K562 (cell line): ENCODE measurements around the gene ACER2. TPM values are rescaled to one million over a fixed set of nuclear protein-coding genes. Genes with fewer than 3 reads are reported as not detected.

Source experiments
- ATAC-seq: fragments of 200-7000 bp; cut with Tn5 transposase; 3 replicates; pipeline ENCODE4 v1.9.1; 2020; ENCODE audit warnings: moderate library complexity
- BruUV-seq: library from RNA; stranded (reverse); fragments of 400-500 nt; replicated peaks from 2 replicates; lab custom pipeline; 2021; lab: Mats Ljungman, UMichigan
- CTCF ChIA-PET: fragments of 300-600 bp; formaldehyde crosslinking; extraction: SDS; loops from one replicate; lab custom pipeline; 2021; ENCODE audit warnings: low intra/inter-chr PET ratio; lab: Yijun Ruan, JAX
- POLR2A ChIA-PET: fragments of 300-600, 350-650 bp; sonication (Branson Sonifier 250); formaldehyde crosslinking; extraction: SDS; loops from one replicate; lab custom pipeline; 2021; ENCODE audit warnings: antibody characterized with exemption, inconsistent platforms; lab: Yijun Ruan, JAX
- DNase-seq, 4 experiments: peaks; one replicate each; pipeline versions ENCODE4 v3.0.0 to v3.0.0-alpha.2; 2011 to 2018; ENCODE audit warnings: low spot score in 3 of 4, mixed read lengths in 3 of 4; ENCODE audit errors: extremely low read depth in 1 of 4
- FAIRE-seq: peaks from 2 replicates; lab custom pipeline; 2011; peaks lifted over from hg19 to GRCh38; lab: Jason Lieb, UNC
- H2AFZ ChIP-seq: 2 replicates; pipeline ENCODE4 v1.6.0; 2011; ENCODE audit warnings: low read depth, low read length, control low read depth, inconsistent platforms
- H3K27ac ChIP-seq: fragments of 200-600 bp; 3 replicates; pipeline ENCODE4 v1.8.0; 2011; ENCODE audit warnings: low read depth, mild to moderate bottlenecking, control low read depth, inconsistent platforms, low read length, moderate library complexity, mixed read lengths; ENCODE audit errors: extremely low read depth
- H3K27me3 ChIP-seq, 2 experiments: fragments of 300-600 bp in 1 of 2; 2 replicates in 1 of 2; 3 replicates in 1 of 2; pipeline versions ENCODE4 v1.6.0 to v1.8.0; 2011; ENCODE audit warnings: inconsistent platforms in 2 of 2, low read length in 2 of 2, mild to moderate bottlenecking in 1 of 2, mixed read lengths in 1 of 2, moderate library complexity in 1 of 2; ENCODE audit not compliant: control insufficient read depth in 2 of 2, insufficient read depth in 2 of 2
- H3K36me3 ChIP-seq: fragments of 300-600 bp; 3 replicates; pipeline ENCODE4 v1.8.0; 2011; ENCODE audit warnings: mild to moderate bottlenecking, low read length, inconsistent platforms; ENCODE audit not compliant: control insufficient read depth, insufficient read depth
- H3K4me1 ChIP-seq, 2 experiments: fragments of 200-600 bp in 1 of 2; replicated peaks in 1 of 2; 2 replicates in 1 of 2; 3 replicates in 1 of 2; pipeline versions ENCODE4 v1.5.1 to v1.8.0; 2011; ENCODE audit warnings: inconsistent platforms in 2 of 2, low read length in 2 of 2, mild to moderate bottlenecking in 1 of 2, mixed read lengths in 1 of 2, moderate library complexity in 1 of 2; ENCODE audit not compliant: control insufficient read depth in 2 of 2, insufficient read depth in 2 of 2
- H3K4me2 ChIP-seq: 2 replicates; pipeline ENCODE4 v1.6.1; 2011; ENCODE audit warnings: low read length, control low read depth, inconsistent platforms, mixed read lengths; ENCODE audit not compliant: insufficient read depth
- H3K4me3 ChIP-seq: fragments of 200-600 bp; sonication (generic), shearing (Covaris generic); 2 replicates; pipeline ENCODE4 v1.5.1; 2016; ENCODE audit warnings: control low read depth, inconsistent platforms
- H3K79me2 ChIP-seq: fragments of 200-600 bp; 3 replicates; pipeline ENCODE4 v1.8.0; 2011; ENCODE audit warnings: low read length, inconsistent platforms; ENCODE audit not compliant: control insufficient read depth, insufficient read depth
- H3K9ac ChIP-seq, 2 experiments: 2 replicates each; pipeline versions ENCODE4 v1.6.0 to v1.6.1; 2011; ENCODE audit warnings: low read depth in 2 of 2, low read length in 2 of 2, control low read depth in 1 of 2, inconsistent platforms in 1 of 2, mild to moderate bottlenecking in 1 of 2, mixed read lengths in 1 of 2; ENCODE audit not compliant: insufficient read depth in 1 of 2
- H3K9me1 ChIP-seq: one replicate; pipeline ENCODE4 v1.6.0; 2011; ENCODE audit warnings: inconsistent platforms, mild to moderate bottlenecking, low read length, moderate library complexity; ENCODE audit not compliant: control insufficient read depth, insufficient read depth
- H3K9me3 ChIP-seq: replicated peaks from 2 replicates; pipeline ENCODE4 v1.5.1; 2011; ENCODE audit warnings: low read depth, low read length, inconsistent platforms; ENCODE audit not compliant: control insufficient read depth, insufficient read depth
- H4K20me1 ChIP-seq: replicated peaks from 2 replicates; pipeline ENCODE4 v1.6.1; 2011; ENCODE audit warnings: low read length, inconsistent platforms, mixed read lengths; ENCODE audit not compliant: control insufficient read depth, insufficient read depth
- CCNT2 ChIP-seq: IDR thresholded peaks from 2 replicates; pipeline ENCODE4 v1.6.1; 2011; ENCODE audit warnings: borderline replicate concordance, low read depth, mild to moderate bottlenecking, moderate library complexity, mixed read lengths, low read length; ENCODE audit not compliant: insufficient read length; ENCODE audit errors: extremely low read depth
- CHD1 ChIP-seq: fragments of 200-600 bp; sonication (generic); IDR thresholded peaks from one replicate; pipeline ENCODE4 v1.6.1; 2012; ENCODE audit warnings: mild to moderate bottlenecking, moderate library complexity, low read length, inconsistent platforms
- EP300 ChIP-seq: IDR thresholded peaks from 2 replicates; pipeline ENCODE4 v1.6.1; 2012; ENCODE audit warnings: low read length, improper control_type of control experiment
- FOXJ3 ChIP-seq: sonication (generic); formaldehyde crosslinking; IDR thresholded peaks from 2 replicates; pipeline ENCODE4 v1.4.0; 2020; ENCODE audit warnings: mild to moderate bottlenecking, missing genetic modification reagents
- IRF1 ChIP-seq: sonication (generic); formaldehyde crosslinking; IDR thresholded peaks from 2 replicates; pipeline ENCODE4 v1.8.0; 2022; ENCODE audit warnings: missing genetic modification reagents, mild to moderate bottlenecking, borderline replicate concordance
- KAT7 ChIP-seq: sonication (generic); formaldehyde crosslinking; IDR thresholded peaks from 2 replicates; pipeline ENCODE4 v1.8.0; 2022; ENCODE audit warnings: missing genetic modification reagents, mild to moderate bottlenecking, borderline replicate concordance
- MED1 ChIP-seq: sonication (generic); formaldehyde crosslinking; IDR thresholded peaks from 2 replicates; pipeline ENCODE4 v1.8.1; 2023; ENCODE audit warnings: missing genetic modification reagents, borderline replicate concordance
- NONO ChIP-seq, 2 experiments: fragments of 200-400 bp in 1 of 2; fragments of 450-650 bp in 1 of 2; formaldehyde crosslinking in 1 of 2; IDR thresholded peaks; 2 replicates each; pipeline ENCODE4 v1.6.1; 2017; ENCODE audit warnings: low read depth in 2 of 2, mild to moderate bottlenecking in 2 of 2, moderate library complexity in 2 of 2, low read length in 1 of 2
- PRPF4 ChIP-seq: fragments of 200-400 bp; formaldehyde crosslinking; IDR thresholded peaks from one replicate; pipeline ENCODE4 v1.6.1; 2017; ENCODE audit warnings: low read length, low read depth, mild to moderate bottlenecking; ENCODE audit not compliant: insufficient read depth, poor library complexity, severe bottlenecking
- RB1 ChIP-seq: fragments of 450-650 bp; IDR thresholded peaks from 2 replicates; pipeline ENCODE4 v1.6.1; 2017; ENCODE audit warnings: low read depth, mild to moderate bottlenecking
- RBM22 ChIP-seq: fragments of 200-400 bp; formaldehyde crosslinking; IDR thresholded peaks from 2 replicates; pipeline ENCODE4 v1.6.1; 2018; ENCODE audit warnings: low read length, low read depth; ENCODE audit not compliant: poor library complexity, severe bottlenecking
- RNF2 ChIP-seq: sonication (generic); IDR thresholded peaks from 2 replicates; pipeline ENCODE4 v1.6.1; 2016
- TAL1 ChIP-seq: fragments of 450-650 bp; IDR thresholded peaks from 2 replicates; pipeline ENCODE4 v1.6.1; 2016; ENCODE audit warnings: mild to moderate bottlenecking
- TEAD1 ChIP-seq, 2 experiments: fragments of 450-650 bp in 1 of 2; sonication (generic) in 1 of 2; formaldehyde crosslinking; IDR thresholded peaks; 2 replicates each; pipeline versions ENCODE4 v1.4.0 to v1.8.0; 2020 to 2022; ENCODE audit warnings: mild to moderate bottlenecking in 2 of 2, missing genetic modification reagents in 1 of 2
- TOE1 ChIP-seq, 2 experiments: fragments of 450-650 bp in 1 of 2; sonication (generic) in 1 of 2; formaldehyde crosslinking in 1 of 2; IDR thresholded peaks; 2 replicates each; pipeline versions ENCODE4 v1.7.1 to v1.8.0; 2016 to 2022; ENCODE audit warnings: borderline replicate concordance in 2 of 2, mild to moderate bottlenecking in 2 of 2, antibody characterized with exemption in 1 of 2, inconsistent platforms in 1 of 2, low read depth in 1 of 2, missing genetic modification reagents in 1 of 2, moderate library complexity in 1 of 2
- ZBTB1 ChIP-seq: sonication (generic); formaldehyde crosslinking; IDR thresholded peaks from 2 replicates; pipeline ENCODE4 v1.8.1; 2023; ENCODE audit warnings: missing genetic modification reagents, low read depth, mild to moderate bottlenecking, borderline replicate concordance
- ZC3H4 ChIP-seq: sonication (generic); formaldehyde crosslinking; IDR thresholded peaks from 2 replicates; pipeline ENCODE4 v1.9.0; 2021; ENCODE audit warnings: missing genetic modification reagents, borderline replicate concordance
- ZNF444 ChIP-seq: fragments of 250-450 bp; sonication (Bioruptor Pico); IDR thresholded peaks from 2 replicates; pipeline ENCODE4 v1.4.0; 2020; ENCODE audit warnings: mild to moderate bottlenecking, moderate library complexity
- ZNF707 ChIP-seq: fragments of 250-450 bp; sonication (Bioruptor Pico); conservative IDR thresholded peaks from 2 replicates; pipeline ENCODE4 v1.8.0; 2022; ENCODE audit warnings: inconsistent platforms, mild to moderate bottlenecking, moderate library complexity
- WGBS: fragments of 100-300 bp; shearing (Covaris generic); methylation state at CpG from one replicate; pipeline ENCODE4 v1.1.6; 2016; ENCODE audit warnings: low coverage, mixed read lengths; ENCODE audit not compliant: insufficient coverage; ENCODE audit errors: missing lambda C conversion rate; 5-methylcytosine and 5-hydroxymethylcytosine counted together
- in situ Hi-C: fragments of 300-500 bp; cut with MboI; formaldehyde crosslinking; loops from 4 replicates; pipeline ENCODE4 v1.15.0; 2018; ENCODE audit warnings: inconsistent platforms, mixed read lengths
- intact Hi-C: fragments of 100-400 bp; cut with micrococcal nuclease; formaldehyde crosslinking; loops from 2 replicates; pipeline ENCODE4 v1.14.2; 2022
- polyA plus RNA-seq, 8 experiments: library from polyadenylated mRNA; depleted of rRNA in 4 of 8; stranded (reverse) in 5 of 8; unstranded in 3 of 8; fragments of >200 nt; fragmentation: Nextera tagmentation in 2 of 8; fragmentation: Illumina TruSeq in 1 of 8; extraction: Ambion mirVana in 2 of 8; extraction: Trizol in 1 of 8; gene quantifications; 2 replicates each; pipeline versions ENCODE4 v1.2.1 to v1.2.3, GENCODE V29; 2011 to 2014; ENCODE audit warnings: inconsistent platforms in 1 of 8, missing spikeins in 1 of 8
- total RNA-seq, 7 experiments: library from RNA; depleted of rRNA in 6 of 7; stranded (reverse); fragments of >200 nt in 6 of 7; fragmentation: Illumina TruSeq in 2 of 7; extraction: Trizol in 2 of 7; gene quantifications; 2 replicates each; pipeline versions ENCODE4 v1.2.1 to v1.2.3, GENCODE V29; 2011 to 2021; ENCODE audit warnings: low replicate concordance in 1 of 7
- TF ChIP-seq, protein P1 (sequence below): fragments of 450-650 bp; formaldehyde crosslinking; IDR thresholded peaks from 2 replicates; pipeline ENCODE4 v1.4.0; 2020; ENCODE audit warnings: mild to moderate bottlenecking, mixed read lengths

The ACER2 gene
- total and polyA plus RNA-seq, 9 of the 15 experiments (the other 6 are each of a cell fraction or from before 2014, with no cell fraction given): 0.17 to 4.6 (median 3.0) TPM

DNA sequence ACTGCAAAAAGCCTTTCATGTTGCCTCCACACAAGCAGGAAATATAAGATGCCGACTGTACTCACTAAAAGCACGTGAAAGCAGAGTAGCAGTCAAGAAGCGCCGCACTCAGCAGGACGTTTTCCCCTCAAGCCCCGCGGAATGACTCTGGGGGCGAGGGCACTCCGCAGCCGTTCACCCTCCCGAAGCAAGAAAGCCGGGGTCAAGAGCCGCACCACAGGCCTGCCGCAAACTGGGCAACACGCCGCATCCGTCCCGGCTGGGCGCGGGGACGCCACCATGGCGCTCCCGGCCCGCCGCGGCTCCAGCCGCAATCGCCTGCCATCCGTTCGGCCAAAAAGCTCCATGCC, 29.1 kb upstream of the ACER2 start:
- no peak for FAIRE-seq
- Histone ChIP-seq H3K9ac (peak overlapping the region; percentile 84 to 99), H3K4me1 (peaks cover 0 to 4% of the 10 kb centered on the region in 2 experiments; a peak in 2 of 5 replicates), H3K36me3 (peaks cover 52% of the 10 kb centered on the region), H2AFZ (peak overlapping the region; percentile 78; the same call in 1 of the 2 replicates), H3K4me2 (peak overlapping the region; percentile 95), H4K20me1 (0 out of 2 replicates have a peak, but pooled peaks cover 11% of the 10 kb centered on the region), H3K9me1 (no peaks in the 10 kb centered on the region), H3K27me3 (no peaks in the 10 kb centered on the region), H3K4me3 (peak overlapping the region; percentile 92), H3K27ac (peak overlapping the region; percentile 88), H3K79me2 (peaks cover 53% of the 10 kb centered on the region), H3K9me3 (no peaks in the 10 kb centered on the region)
- POLR2A ChIA-PET: interaction anchor here (0.6 to 1.9 kb wide), 13 partner anchors 9 to 256 kb away, joined by 3 to 8 read pairs (median 5); partner anchors contain the start of gene ACER2
- peak; percentile 38 for ATAC-seq
- under 1% methylated on average over 21 of the region's 30 CpGs for WGBS
- DNase-seq: peak in 3 of 4 experiments; percentile 22 to 44 (median 43)
- CTCF ChIA-PET: no interaction called here
- BruUV-seq: no TSS peak
- in situ Hi-C loops (no loop called here), intact Hi-C loops (loop anchor here (2.0 to 10.0 kb wide), 4 partner anchors 29 to 185 kb away; partner anchors contain the start of genes ACER2 and DENND4C)
- TF ChIP-seq CHD1 (peak; percentile 89), TEAD1 (CRISPR knock-in tag; IDR thresholded peaks at IDR 0.05) (0 out of 4 replicates have a peak, but pooled peaks of 1 of the 2 experiments have one; percentile 13), EP300 (no peak), ZBTB1 (0 out of 2 replicates have a peak, but pooled peaks have one; percentile 31), IRF1 (no peak), PRPF4 (peak; percentile 56), ZNF444 (no peak), KAT7 (no peak; the same call in 1 of the 2 replicates), RNF2 (no peak), FOXJ3 (CRISPR knock-in tag) (no peak), RB1 (peak; percentile 24; the same call in 1 of the 2 replicates), RBM22 (peak; percentile 87), NONO (IDR thresholded peaks at IDR 0.05; ENCODE audit: low read depth in 2 of 2, low read length in 1 of 2) (0 out of 4 replicates have a peak, but pooled peaks of 1 of the 2 experiments have one; percentile 11), CCNT2 (peak; percentile 72), MED1 (CRISPR knock-in tag) (no peak), ZC3H4 (CRISPR knock-in tag) (no peak), TOE1 (IDR thresholded peaks at IDR 0.05; ENCODE audit: borderline replicate concordance) (no peak), TOE1 (CRISPR knock-in tag; IDR thresholded peaks at IDR 0.05; ENCODE audit: borderline replicate concordance, low read depth) (no peak), TAL1 (no peak), ZNF707 (CRISPR knock-in tag) (no peak)
- TF ChIP-seq, protein P1, sequence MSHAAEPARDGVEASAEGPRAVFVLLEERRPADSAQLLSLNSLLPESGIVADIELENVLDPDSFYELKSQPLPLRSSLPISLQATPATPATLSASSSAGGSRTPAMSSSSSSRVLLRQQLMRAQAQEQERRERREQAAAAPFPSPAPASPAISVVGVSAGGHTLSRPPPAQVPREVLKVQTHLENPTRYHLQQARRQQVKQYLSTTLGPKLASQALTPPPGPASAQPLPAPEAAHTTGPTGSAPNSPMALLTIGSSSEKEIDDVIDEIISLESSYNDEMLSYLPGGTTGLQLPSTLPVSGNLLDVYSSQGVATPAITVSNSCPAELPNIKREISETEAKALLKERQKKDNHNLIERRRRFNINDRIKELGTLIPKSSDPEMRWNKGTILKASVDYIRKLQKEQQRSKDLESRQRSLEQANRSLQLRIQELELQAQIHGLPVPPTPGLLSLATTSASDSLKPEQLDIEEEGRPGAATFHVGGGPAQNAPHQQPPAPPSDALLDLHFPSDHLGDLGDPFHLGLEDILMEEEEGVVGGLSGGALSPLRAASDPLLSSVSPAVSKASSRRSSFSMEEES: no peak
